Measurements from ENCODE around the gene ARHGEF26.

GRCh38 chr3:154228561-154229216, 107.5 kb downstream of the ARHGEF26 start:
- TF ChIP-seq, protein P1, sequence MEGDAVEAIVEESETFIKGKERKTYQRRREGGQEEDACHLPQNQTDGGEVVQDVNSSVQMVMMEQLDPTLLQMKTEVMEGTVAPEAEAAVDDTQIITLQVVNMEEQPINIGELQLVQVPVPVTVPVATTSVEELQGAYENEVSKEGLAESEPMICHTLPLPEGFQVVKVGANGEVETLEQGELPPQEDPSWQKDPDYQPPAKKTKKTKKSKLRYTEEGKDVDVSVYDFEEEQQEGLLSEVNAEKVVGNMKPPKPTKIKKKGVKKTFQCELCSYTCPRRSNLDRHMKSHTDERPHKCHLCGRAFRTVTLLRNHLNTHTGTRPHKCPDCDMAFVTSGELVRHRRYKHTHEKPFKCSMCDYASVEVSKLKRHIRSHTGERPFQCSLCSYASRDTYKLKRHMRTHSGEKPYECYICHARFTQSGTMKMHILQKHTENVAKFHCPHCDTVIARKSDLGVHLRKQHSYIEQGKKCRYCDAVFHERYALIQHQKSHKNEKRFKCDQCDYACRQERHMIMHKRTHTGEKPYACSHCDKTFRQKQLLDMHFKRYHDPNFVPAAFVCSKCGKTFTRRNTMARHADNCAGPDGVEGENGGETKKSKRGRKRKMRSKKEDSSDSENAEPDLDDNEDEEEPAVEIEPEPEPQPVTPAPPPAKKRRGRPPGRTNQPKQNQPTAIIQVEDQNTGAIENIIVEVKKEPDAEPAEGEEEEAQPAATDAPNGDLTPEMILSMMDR (IDR thresholded peaks at IDR 0.05; ENCODE audit: low read length) = no peak
- no peak for TF ChIP-seq EZH2 (IDR thresholded peaks at IDR 0.05; ENCODE audit: borderline replicate concordance, low read length)

All from OCI-LY1 (cell line).